ENCODE data around the gene HAL. TPM values are rescaled to one million over a fixed set of nuclear protein-coding genes. Genes with fewer than 3 reads are reported as not detected.

HAL gene
- total RNA-seq, 4 donors from 2014 or later, result 1.2 TPM; not detected in 3

DNA sequence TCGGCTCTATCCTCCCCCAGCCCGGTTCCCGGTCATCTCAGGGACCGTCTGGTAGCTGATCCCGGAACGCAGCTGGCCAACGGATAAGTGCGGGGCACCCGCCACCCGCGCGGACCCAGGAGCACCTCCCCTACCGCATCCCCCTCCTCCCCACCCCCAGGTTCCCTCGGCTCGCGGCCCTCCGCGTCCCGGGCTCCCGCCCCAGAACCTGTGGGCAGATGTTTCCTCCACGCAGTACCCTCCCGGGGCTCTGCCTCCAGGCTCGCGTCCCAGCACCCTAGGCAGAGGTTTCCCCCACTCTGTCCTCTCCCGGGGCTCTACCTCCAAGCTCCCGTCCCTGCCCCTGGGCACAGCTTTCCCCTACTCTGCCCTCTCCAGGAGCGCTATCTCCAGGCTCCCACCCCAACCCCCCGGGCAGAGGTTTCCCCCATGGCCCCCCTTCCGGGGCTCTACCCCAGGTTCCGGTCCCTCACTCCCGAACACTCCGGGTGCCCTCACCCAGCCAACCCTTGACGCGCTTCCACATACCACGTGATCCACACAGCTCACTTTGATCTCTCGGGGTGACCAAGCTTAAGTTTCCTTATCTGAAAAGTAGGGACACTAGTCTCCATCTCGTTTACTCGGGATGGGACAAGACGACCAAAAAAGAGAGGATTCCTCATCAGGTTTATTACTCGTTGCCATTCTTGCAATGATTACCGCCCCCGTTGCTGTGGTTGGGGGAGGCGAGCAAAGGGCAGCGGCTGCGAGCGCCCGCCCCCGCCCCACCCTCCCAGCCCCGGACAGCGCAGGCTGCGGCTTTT is 53.4 kb downstream of the HAL start, which contains the start of gene CCDC38:
CCDC38 (minus strand) TSS at position 91 of the 806 bp plus-strand sequence. CDS start 6,105 bp downstream, outside the sequence.
- H3K36me3 ChIP-seq, result no peaks in the 10 kb centered on the region
- H3K27me3 ChIP-seq, result no peaks in the 10 kb centered on the region
- TF ChIP-seq POLR2A (IDR thresholded peaks at IDR 0.05; ENCODE audit: low read depth), result no peak
- TF ChIP-seq POLR2AphosphoS5 (IDR thresholded peaks at IDR 0.05), result peak in 1 of 2 donors; percentile 50
- H3K4me1 ChIP-seq, result peaks cover 7 to 19% (median 14%) of the 10 kb centered on the region in 4 donors
- H3K4me3 ChIP-seq, result peak within 1 kb of the TSS; percentile 85 to 92 (median 90)
- peak within 1 kb of the TSS; percentile 80 to 91 (median 90) for H3K27ac ChIP-seq (replicated peaks in 1 of 4)
- H3K9me3 ChIP-seq, result no peaks in the 10 kb centered on the region
- intact Hi-C loops (cut with DNase I), result no loop called here
- peak; percentile 96 for DNase-seq (ENCODE audit: extremely low spot score)
- under 1% methylated on average over 45 of the region's 51 CpGs for WGBS

DNA sequence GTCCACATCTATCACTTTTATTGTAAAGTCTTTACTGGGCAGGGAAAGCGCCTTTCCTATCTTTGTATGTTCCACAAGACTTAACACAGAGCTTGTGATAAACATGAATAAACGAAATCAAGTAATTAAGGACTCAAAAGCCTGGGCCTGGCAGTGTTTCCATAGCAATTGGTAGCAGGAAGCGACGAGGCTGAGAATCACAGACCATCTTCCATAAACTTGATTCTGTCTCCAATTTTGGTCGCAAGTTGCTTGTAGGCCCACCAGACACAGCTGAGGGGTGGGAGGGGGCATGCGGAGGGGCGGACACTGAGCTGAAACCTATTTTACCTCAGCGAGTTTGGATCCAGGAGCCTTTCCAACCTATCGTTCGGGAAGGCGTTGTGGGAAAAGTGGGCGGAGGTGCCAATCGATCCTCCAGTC is 54.0 kb downstream of the HAL start:
- intact Hi-C loops (cut with DNase I), result no loop called here
- DNase-seq (ENCODE audit: extremely low spot score), result no peak

DNA sequence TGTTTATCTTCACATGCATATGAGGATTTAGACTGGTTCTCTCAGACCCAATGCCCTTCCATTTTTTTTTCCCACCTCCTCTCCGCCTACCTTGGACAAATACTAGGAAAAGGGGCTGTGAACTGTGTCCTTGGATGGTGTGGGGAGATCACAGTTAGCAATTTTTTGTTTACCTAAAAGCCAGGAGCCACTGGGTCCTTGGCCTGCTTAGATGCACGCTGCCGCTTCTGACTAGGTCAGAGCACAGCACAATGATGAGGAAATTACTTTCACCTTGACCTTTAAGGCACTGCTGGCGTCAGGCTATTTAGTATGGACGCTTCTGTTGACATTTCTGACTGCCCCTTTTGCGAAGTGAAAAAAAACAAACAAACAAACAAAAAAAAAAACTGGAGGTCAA is 55.6 kb downstream of the HAL start:
- TF ChIP-seq POLR2A (IDR thresholded peaks at IDR 0.05; ENCODE audit: low read depth) (no peak), EP300 (IDR thresholded peaks at IDR 0.05) (no peak), POLR2AphosphoS5 (IDR thresholded peaks at IDR 0.05) (no peak)
- TF ChIP-seq, protein P1, sequence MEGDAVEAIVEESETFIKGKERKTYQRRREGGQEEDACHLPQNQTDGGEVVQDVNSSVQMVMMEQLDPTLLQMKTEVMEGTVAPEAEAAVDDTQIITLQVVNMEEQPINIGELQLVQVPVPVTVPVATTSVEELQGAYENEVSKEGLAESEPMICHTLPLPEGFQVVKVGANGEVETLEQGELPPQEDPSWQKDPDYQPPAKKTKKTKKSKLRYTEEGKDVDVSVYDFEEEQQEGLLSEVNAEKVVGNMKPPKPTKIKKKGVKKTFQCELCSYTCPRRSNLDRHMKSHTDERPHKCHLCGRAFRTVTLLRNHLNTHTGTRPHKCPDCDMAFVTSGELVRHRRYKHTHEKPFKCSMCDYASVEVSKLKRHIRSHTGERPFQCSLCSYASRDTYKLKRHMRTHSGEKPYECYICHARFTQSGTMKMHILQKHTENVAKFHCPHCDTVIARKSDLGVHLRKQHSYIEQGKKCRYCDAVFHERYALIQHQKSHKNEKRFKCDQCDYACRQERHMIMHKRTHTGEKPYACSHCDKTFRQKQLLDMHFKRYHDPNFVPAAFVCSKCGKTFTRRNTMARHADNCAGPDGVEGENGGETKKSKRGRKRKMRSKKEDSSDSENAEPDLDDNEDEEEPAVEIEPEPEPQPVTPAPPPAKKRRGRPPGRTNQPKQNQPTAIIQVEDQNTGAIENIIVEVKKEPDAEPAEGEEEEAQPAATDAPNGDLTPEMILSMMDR (IDR thresholded peaks at IDR 0.05), result no peak
- no peak overlapping the region for H3K4me3 ChIP-seq
- intact Hi-C loops (cut with DNase I), result no loop called here
- H3K9me3 ChIP-seq, result no peaks in the 10 kb centered on the region
- DNase-seq (ENCODE audit: extremely low spot score), result no peak
- no peaks in the 10 kb centered on the region for H3K27me3 ChIP-seq
- 85% methylated on average over 6 of the region's 6 CpGs for WGBS
- H3K4me1 ChIP-seq, result peaks cover 7 to 19% (median 14%) of the 10 kb centered on the region in 4 donors
- no peak overlapping the region for H3K27ac ChIP-seq (replicated peaks in 1 of 4)
- no peaks in the 10 kb centered on the region for H3K36me3 ChIP-seq

More for the DNA sequence above, 54.0 kb downstream of the HAL start:
- TF ChIP-seq, protein P1 (IDR thresholded peaks at IDR 0.05), result no peak
- TF ChIP-seq EP300 (IDR thresholded peaks at IDR 0.05), result no peak
- no peak for TF ChIP-seq POLR2A (IDR thresholded peaks at IDR 0.05; ENCODE audit: low read depth)
- TF ChIP-seq POLR2AphosphoS5 (IDR thresholded peaks at IDR 0.05), result no peak
- peak overlapping the region; percentile 80 to 91 (median 90) for H3K27ac ChIP-seq (replicated peaks in 1 of 4)
- no peaks in the 10 kb centered on the region for H3K27me3 ChIP-seq
- H3K9me3 ChIP-seq, result no peaks in the 10 kb centered on the region
- WGBS, result 15% methylated on average over 13 of the region's 13 CpGs
- peak overlapping the region; percentile 85 to 92 (median 90) for H3K4me3 ChIP-seq
- H3K36me3 ChIP-seq, result no peaks in the 10 kb centered on the region
- peaks cover 7 to 19% (median 14%) of the 10 kb centered on the region in 4 donors for H3K4me1 ChIP-seq

Other genes starting within 250 kb of the HAL start
- gene NTN4, start 205.6 kb downstream of the HAL start, total RNA-seq, result 10 to 100 TPM; 46.7 to 73.1 (median 52.7) TPM
- gene SNRPF, start 137.4 kb downstream of the HAL start, total RNA-seq, result 1 to 10 TPM; 5.6 to 9.6 (median 6.4) TPM
- gene CCDC38, start 53.7 kb downstream of the HAL start, total RNA-seq, result under 1 TPM in 1 of 4 donors, not detected in 3; 0.17 TPM
- gene AMDHD1, start 53.0 kb downstream of the HAL start, total RNA-seq, result under 1 TPM in 3 of 4 donors, not detected in 1; 0.17 to 0.66 (median 0.52) TPM
- gene LTA4H, start 39.2 kb upstream of the HAL start, total RNA-seq, result 10 to 100 TPM; 47.8 to 75.0 (median 64.5) TPM
- gene ELK3, start 198.0 kb upstream of the HAL start, total RNA-seq, result 10 to 100 TPM; 13.7 to 26.9 (median 25.7) TPM

All from esophagus muscularis mucosa (tissue), 4 donors.